Neural cell (in vitro differentiated cells): ENCODE results near the gene MRPS26.

ENCODE experiments used
- CTCF ChIP-seq: fragments of 450-650 bp; IDR thresholded peaks from 2 replicates; pipeline ENCODE4 v1.5.1; 2014; ENCODE audit warnings: antibody characterized with exemption, mild to moderate bottlenecking, moderate library complexity; ENCODE audit not compliant: poor library complexity, severe bottlenecking
- EP300 ChIP-seq: fragments of 450-650 bp; conservative IDR thresholded peaks from 2 replicates; pipeline ENCODE4 v1.6.1; 2014; ENCODE audit warnings: antibody characterized with exemption, mild to moderate bottlenecking, moderate library complexity; ENCODE audit not compliant: poor library complexity, severe bottlenecking
- EZH2 ChIP-seq: fragments of 200-600, 300-800 bp; shearing (Covaris generic), sonication (generic); IDR thresholded peaks from 2 replicates; pipeline ENCODE4 v1.6.1; 2014; ENCODE audit warnings: antibody characterized with exemption, low read length, borderline replicate concordance, mild to moderate bottlenecking; ENCODE audit not compliant: insufficient read depth, poor library complexity, severe bottlenecking
- MXI1 ChIP-seq: fragments of 450-650 bp; conservative IDR thresholded peaks from 2 replicates; pipeline ENCODE4 v1.6.1; 2014; ENCODE audit warnings: antibody characterized with exemption, mild to moderate bottlenecking; ENCODE audit not compliant: poor library complexity, severe bottlenecking
- POLR2AphosphoS5 ChIP-seq: IDR thresholded peaks from 2 replicates; pipeline ENCODE4 v1.6.1; 2012
- RAD21 ChIP-seq: fragments of 450-650 bp; conservative IDR thresholded peaks from 2 replicates; pipeline ENCODE4 v1.6.1; 2014; ENCODE audit warnings: antibody characterized with exemption, mild to moderate bottlenecking, moderate library complexity
- REST ChIP-seq: IDR thresholded peaks from 2 replicates; pipeline ENCODE4 v1.6.1; 2012; ENCODE audit warnings: borderline replicate concordance
- SMC3 ChIP-seq: fragments of 450-650 bp; conservative IDR thresholded peaks from 2 replicates; pipeline ENCODE4 v1.6.1; 2014; ENCODE audit warnings: antibody characterized with exemption, mild to moderate bottlenecking, moderate library complexity; ENCODE audit not compliant: poor library complexity
- TAF1 ChIP-seq: IDR thresholded peaks from 2 replicates; pipeline ENCODE4 v1.6.1; 2012; ENCODE audit warnings: low read depth

- TF ChIP-seq CTCF: no peak
- no peak for TF ChIP-seq TAF1
- TF ChIP-seq RAD21: no peak
- no peak for TF ChIP-seq POLR2AphosphoS5
- no peak for TF ChIP-seq EZH2
- no peak for TF ChIP-seq SMC3
- TF ChIP-seq MXI1: no peak
- no peak for TF ChIP-seq EP300
- TF ChIP-seq REST: no peak
These were observed 3.9 kb upstream of the MRPS26 start for GRCh38 chr20:3041854-3042409.
